Renal pelvis (tissue), 4 donors: ENCODE measurements around the gene CAMTA1. TPM values are rescaled to one million over a fixed set of nuclear protein-coding genes. Genes with fewer than 3 reads are reported as not detected.

Experiments used
- DNase-seq: peaks from one replicate; pipeline ENCODE4 v3.0.0-alpha.2; 2013
- polyA plus RNA-seq, 3 donors: library from polyadenylated mRNA; unstranded; fragments of 120-200 nt; gene quantifications; one replicate each; pipeline ENCODE4 v1.2.1, GENCODE V29; 2013; ENCODE audit not compliant: insufficient read length in 3 of 3

Gene CAMTA1
- polyA plus RNA-seq, 3 donors = 72.3 to 83.1 (median 76.0) TPM

GRCh38 chr1:7062346-7063061, 277.2 kb downstream of the CAMTA1 start:
- no peak for DNase-seq

GRCh38 chr1:7063981-7064380, 278.7 kb downstream of the CAMTA1 start:
- DNase-seq = no peak

- DNase-seq = no peak
Measured at GRCh38 chr1:7068552-7068951, 283.3 kb downstream of the CAMTA1 start.

- DNase-seq = peak; percentile 39
Measured at GRCh38 chr1:7069931-7070330, 284.7 kb downstream of the CAMTA1 start.

DNA sequence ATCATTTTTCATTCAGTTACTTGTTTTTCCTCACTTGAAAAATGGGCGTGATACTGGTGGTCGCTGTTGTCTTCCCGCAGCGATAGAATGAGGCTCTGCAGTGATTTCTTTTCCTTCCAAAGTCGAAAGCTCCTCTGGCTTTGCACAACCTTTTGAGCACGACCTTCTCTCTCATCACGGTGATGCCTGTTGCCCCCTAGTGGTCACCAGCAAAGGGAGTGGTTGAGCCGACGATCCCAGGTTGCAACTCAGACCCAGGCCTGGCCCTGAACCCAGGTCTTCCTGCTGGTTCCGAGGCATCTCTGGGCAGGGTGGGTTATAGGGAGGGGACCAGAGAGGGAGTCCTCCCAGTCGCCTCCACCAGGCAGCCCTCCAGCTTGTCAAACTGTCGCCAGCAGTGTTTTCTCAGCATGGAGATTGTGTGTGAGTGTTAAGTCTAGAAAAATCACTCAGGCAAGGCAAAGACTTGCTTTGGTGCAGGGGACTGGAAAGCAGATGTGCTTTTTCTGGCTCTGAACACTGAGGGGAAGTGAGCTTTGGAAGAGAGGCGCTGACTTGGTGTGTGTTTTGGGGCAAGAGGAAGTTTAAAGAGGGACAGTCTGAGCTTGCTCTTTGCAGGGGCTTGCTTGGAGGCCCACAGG, 285.3 kb downstream of the CAMTA1 start:
- DNase-seq = peak; percentile 64

DNA sequence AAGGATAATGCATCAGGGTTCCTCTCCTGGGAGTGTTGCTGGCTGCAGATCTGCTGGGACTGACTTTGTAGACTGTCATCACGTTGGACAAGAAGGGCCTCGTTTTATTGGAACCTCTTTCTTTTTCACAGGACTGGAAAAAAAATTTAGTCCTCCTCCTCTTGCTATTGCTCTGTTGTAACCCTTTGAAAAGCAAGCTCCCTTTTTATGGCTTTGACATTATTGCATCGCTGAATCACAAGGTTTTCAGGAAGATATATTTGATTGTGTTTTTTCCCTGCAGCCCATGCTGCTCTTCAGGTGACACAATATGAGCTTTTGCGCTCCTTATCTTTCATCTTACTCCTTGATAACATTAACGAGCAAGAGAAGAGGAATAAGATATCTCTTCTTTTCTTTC, 290.9 kb downstream of the CAMTA1 start:
- no peak for DNase-seq

GRCh38 chr1:7076572-7076971, 291.3 kb downstream of the CAMTA1 start:
- DNase-seq = no peak

- DNase-seq = no peak
Measured at GRCh38 chr1:7077136-7077535, 291.9 kb downstream of the CAMTA1 start.

- DNase-seq = no peak
Measured at GRCh38 chr1:7077970-7078369, 292.7 kb downstream of the CAMTA1 start.

DNA sequence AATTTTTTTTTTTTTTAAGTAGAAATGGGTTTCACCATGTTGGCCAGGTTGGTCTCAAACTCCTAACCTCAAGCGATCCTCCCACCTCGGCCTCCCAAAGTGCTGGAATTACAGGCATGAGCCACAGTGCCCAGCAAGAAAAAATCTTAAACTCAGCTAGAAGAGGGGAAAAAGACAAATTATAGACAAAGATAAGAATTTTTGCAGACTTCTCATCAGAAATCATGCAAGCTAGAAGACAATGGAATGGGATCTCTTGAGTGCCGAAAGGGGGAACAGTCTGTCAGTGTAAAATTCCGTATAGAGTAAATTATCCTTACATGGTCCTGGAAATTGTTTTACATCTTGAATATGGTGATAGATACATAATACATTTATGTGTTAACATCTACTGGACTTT, 294.4 kb downstream of the CAMTA1 start:
- DNase-seq = no peak

- no peak for DNase-seq
Measured at GRCh38 chr1:7084232-7084894, 299.1 kb downstream of the CAMTA1 start.

GRCh38 chr1:7085521-7085920, 300.3 kb downstream of the CAMTA1 start:
- no peak for DNase-seq

DNA sequence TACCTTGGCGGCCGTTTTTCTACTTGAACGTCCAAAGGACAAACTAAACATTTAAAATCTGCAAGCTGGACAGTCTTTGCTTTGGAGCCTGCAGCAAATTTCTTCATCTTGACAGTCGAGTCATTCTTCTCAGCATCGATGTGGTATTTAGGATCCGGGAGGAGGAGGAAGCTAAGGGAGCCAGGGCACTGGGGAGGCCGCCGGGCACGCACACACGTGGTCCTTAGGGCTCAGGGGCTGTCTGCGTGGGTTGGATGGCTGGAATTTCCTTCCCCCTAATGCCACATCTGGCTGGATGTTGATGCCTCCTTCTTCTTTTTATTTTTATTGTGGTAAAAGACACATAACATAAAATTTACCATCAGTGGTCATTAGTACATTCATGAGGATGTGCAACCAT, 300.9 kb downstream of the CAMTA1 start:
- DNase-seq = no peak

DNA sequence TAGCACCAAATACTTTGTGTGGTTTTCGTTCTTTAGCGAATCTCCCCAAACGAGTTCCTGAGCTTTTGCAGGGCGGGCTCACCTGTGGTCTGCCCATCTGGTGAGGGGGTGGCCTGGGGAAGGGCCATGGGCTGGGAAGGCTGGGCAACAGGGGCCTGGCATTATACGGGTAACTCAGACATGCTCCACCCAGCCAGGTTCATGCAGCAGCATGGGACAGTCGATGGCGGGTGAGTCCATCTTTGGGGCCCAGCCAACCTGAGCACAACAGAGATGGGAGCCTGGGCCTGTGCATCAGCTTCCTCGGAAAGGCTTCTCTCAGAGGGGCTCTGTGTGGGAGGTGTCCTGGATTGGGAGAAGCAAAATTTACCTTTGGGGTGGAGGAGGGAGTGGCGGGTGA, 302.6 kb downstream of the CAMTA1 start:
- no peak for DNase-seq

GRCh38 chr1:7089497-7089896, 304.2 kb downstream of the CAMTA1 start:
- DNase-seq = no peak

DNA sequence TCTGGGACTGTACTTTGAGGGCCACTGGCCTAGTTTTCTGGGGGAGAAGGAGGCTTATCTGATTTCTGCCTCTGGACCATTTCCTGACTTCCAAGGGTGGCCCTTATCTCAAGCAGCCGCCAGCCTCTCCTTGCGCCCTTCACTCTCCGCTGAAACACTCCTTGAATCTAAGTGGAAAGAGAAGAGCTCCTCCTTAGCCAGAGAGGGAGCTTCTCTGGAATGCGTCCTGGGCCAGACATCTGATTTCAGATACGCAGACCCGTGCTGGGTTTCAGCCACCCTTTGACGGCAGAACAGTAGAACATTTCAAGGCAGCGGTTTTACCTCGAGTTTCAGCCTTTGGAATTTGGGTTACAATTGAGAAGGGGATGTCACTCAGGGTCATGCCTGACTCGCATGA, 308.0 kb downstream of the CAMTA1 start:
- DNase-seq = no peak

DNA sequence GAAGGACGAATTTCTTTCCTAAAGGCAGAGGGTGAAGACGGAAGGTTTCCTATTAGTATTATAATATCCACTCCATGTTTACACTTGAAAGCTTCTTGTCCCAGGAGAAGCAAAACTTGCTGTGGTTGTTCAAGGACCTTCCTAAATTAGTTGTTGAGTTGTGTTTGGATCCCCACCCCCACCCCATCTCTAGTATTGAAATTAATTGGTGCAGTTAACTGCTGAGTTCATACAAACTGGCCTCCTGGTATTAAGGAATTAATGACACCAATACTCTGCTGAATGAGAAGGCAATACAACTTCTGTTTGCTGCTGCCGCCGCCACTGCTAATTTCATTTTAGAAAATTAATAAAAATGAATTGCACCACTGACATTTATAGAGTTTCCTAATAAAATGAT, 308.8 kb downstream of the CAMTA1 start:
- DNase-seq = no peak

DNA sequence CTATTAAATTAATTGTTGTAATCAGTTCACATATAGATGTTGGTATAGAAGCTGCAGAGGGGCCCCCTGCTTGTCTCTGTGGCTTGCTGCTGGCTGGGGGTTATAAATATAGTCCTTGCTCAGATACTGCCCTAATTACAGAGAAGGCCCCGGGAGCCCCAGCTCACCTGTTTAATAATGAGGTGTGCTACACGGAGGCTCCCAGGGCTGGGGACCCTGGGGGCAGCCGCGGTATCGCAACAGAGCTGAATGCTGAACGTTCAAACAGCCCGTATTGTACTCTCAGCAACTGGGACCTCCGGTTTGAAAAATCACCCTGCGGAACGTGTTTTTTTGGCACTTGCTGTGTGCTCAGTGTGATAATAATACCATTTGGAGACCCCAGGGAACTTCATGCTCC, 309.3 kb downstream of the CAMTA1 start:
- no peak for DNase-seq

DNA sequence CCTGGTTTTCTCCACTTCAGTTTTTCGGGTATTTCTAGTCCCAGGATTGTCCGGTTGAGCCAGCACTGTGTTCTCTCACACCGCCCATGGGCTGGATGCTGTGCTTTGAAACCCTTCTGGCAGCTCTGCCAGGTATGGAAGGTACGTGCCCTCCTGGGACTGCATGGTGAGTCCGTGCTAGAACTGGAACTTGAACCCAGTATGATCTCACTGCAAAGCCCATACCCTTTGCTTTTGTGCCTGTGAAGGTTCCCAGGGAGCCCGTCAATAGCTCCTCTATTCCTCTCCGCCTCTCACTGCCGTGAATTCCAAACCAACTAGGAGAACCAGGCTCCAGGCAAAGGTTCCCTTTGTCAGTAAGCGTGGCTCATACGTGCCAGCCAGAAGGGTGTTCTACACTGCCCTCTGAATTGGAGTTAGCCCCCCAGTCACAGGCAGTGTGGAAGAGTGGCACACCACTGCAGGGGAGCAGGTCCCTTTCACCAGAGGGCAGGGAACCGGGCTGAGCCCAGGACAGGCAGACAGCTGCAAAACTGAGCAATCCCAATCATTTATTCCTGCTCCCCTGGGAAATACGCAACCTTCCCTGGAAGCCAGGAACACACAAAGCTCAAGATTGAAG, 310.2 kb downstream of the CAMTA1 start:
- no peak for DNase-seq

GRCh38 chr1:7097938-7098592, 312.8 kb downstream of the CAMTA1 start:
- no peak for DNase-seq

GRCh38 chr1:7098641-7099040, 313.4 kb downstream of the CAMTA1 start:
- DNase-seq = no peak

- no peak for DNase-seq
Measured at GRCh38 chr1:7100479-7100878, 315.2 kb downstream of the CAMTA1 start.
